Muscle layer of duodenum (tissue), 2 donors: ENCODE data around the gene GALNT18.

Source experiments
- H3K27ac ChIP-seq: one replicate; pipeline ENCODE4 v1.7.0; 2013; ENCODE audit warnings: mild to moderate bottlenecking, low read length
- H3K27me3 ChIP-seq: one replicate; pipeline ENCODE4 v1.7.0; 2013; ENCODE audit warnings: low read depth, mild to moderate bottlenecking, control low read depth, low read length
- H3K36me3 ChIP-seq, 2 donors: one replicate each; pipeline ENCODE4 v1.7.0; 2013; ENCODE audit warnings: low read length in 2 of 2, control low read depth in 1 of 2, mild to moderate bottlenecking in 1 of 2; ENCODE audit not compliant: insufficient read depth in 2 of 2, control insufficient read depth in 1 of 2
- H3K4me1 ChIP-seq, 2 donors: one replicate each; pipeline ENCODE4 v1.7.0; 2013; ENCODE audit warnings: low read length in 2 of 2, mild to moderate bottlenecking in 2 of 2, control low read depth in 1 of 2, moderate library complexity in 1 of 2; ENCODE audit not compliant: insufficient read depth in 2 of 2, control insufficient read depth in 1 of 2
- H3K4me3 ChIP-seq, 2 donors: one replicate each; pipeline ENCODE4 v1.7.0; 2013; ENCODE audit warnings: low read length in 2 of 2, low read depth in 1 of 2, mild to moderate bottlenecking in 1 of 2
- H3K9me3 ChIP-seq, 2 donors: one replicate each; pipeline ENCODE4 v1.7.0; 2013; ENCODE audit warnings: low read length in 2 of 2, control low read depth in 1 of 2, mild to moderate bottlenecking in 1 of 2; ENCODE audit not compliant: control insufficient read depth in 1 of 2
- donor health status: healthy.

GALNT18 gene

DNA sequence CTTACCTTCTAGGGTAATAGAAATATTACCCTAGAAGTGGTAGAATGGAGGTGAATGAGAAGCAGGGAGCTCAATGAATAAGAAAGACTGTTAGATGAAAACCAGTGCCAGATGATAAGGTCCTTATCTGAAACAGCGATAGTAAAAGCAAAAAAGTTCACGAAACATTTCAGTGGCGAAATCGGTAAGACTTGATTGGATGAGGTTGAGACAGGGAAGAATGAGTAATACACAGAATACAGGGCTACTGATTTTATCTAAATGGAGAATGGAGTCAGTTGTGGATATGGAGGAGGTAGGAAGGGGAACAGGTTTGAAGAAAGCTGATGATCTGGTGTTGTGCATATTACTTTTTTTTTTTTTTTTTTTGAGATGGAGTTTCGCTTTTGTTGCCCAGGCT is 96.5 kb downstream of the GALNT18 start:
- H3K27ac ChIP-seq = no peak overlapping the region
- H3K4me1 ChIP-seq = no peaks in the 10 kb centered on the region
- H3K27me3 ChIP-seq = no peaks in the 10 kb centered on the region
- no peaks in the 10 kb centered on the region for H3K36me3 ChIP-seq
- no peaks in the 10 kb centered on the region for H3K9me3 ChIP-seq
- no peak overlapping the region for H3K4me3 ChIP-seq

DNA sequence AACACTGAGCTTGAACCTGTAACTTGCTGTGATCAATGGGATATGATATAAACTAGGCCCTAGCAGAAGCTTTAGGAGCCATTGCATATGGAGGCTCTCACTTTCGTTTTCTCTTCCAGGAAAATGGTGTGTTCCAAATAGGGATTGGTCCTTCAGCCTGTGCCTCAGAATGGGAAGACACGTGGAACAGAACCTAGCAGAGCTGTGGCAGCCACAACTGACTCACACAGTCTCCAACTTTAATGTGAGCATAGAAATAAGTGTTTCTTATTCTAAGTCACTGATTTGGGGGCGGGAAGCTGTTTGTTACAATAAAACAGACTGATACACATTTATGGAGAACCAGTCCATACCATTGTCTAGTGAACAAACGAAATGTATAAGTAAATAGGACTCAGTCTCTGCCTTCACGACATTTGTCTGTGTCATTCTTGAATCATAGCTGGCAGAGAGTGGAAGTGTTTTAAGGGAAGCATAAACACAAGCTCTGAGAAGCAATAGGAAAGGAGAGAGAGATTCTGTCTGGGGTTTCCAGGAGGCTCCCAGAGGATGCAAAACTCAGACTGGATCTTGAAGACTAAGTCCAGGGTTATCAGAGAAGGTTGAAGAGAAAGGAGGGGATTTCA is 97.3 kb downstream of the GALNT18 start:
- Histone ChIP-seq H3K4me3 (no peak overlapping the region), H3K27me3 (no peaks in the 10 kb centered on the region), H3K9me3 (no peaks in the 10 kb centered on the region), H3K4me1 (no peaks in the 10 kb centered on the region), H3K27ac (no peak overlapping the region), H3K36me3 (no peaks in the 10 kb centered on the region)

GRCh38 chr11:11522591-11522990 is 99.2 kb downstream of the GALNT18 start:
- H3K27me3 ChIP-seq = no peaks in the 10 kb centered on the region
- H3K27ac ChIP-seq = no peak overlapping the region
- H3K4me3 ChIP-seq = no peak overlapping the region
- H3K9me3 ChIP-seq = no peaks in the 10 kb centered on the region
- no peaks in the 10 kb centered on the region for H3K4me1 ChIP-seq
- no peaks in the 10 kb centered on the region for H3K36me3 ChIP-seq

DNA sequence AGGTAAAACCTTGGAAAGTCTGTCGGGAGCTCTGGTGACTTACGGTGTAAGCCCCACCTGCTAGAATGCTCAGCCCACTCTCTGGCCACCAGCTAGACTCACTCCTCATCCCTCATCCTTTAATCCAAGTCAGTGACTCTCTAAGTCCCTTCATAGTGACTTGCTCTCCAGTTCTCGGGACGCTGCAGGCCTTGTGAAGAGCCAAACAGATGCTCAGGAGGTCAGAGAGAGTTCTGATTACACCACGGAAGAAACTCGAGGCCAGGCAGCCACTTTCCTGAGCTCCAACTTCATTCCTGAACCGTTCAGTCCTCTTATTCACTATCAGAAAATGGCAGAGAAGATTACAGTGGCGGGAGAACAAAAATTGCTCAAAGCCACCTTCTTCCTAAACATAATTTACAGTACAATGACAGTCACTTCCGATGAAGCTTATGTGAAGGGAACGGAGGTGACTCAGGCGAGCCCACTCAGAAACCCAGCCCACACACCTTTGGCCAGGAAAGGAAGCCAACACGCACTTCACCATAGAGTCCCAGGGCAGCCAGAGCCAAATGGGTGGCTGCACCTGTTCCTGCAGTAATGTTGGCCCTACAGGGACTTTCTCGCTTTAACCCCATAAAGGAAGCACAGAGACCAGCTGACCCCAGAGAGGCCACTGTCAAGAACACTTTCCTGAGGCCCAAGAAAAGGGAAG is 100.4 kb downstream of the GALNT18 start:
- H3K4me1 ChIP-seq = no peaks in the 10 kb centered on the region
- no peaks in the 10 kb centered on the region for H3K9me3 ChIP-seq
- no peaks in the 10 kb centered on the region for H3K27me3 ChIP-seq
- no peak overlapping the region for H3K4me3 ChIP-seq
- H3K36me3 ChIP-seq = no peaks in the 10 kb centered on the region
- H3K27ac ChIP-seq = no peak overlapping the region

- H3K27ac ChIP-seq = no peak overlapping the region
- H3K36me3 ChIP-seq = no peaks in the 10 kb centered on the region
- no peaks in the 10 kb centered on the region for H3K4me1 ChIP-seq
- no peaks in the 10 kb centered on the region for H3K9me3 ChIP-seq
- no peak overlapping the region for H3K4me3 ChIP-seq
- H3K27me3 ChIP-seq = no peaks in the 10 kb centered on the region
Measured at GRCh38 chr11:11520231-11521015, 101.4 kb downstream of the GALNT18 start.

DNA sequence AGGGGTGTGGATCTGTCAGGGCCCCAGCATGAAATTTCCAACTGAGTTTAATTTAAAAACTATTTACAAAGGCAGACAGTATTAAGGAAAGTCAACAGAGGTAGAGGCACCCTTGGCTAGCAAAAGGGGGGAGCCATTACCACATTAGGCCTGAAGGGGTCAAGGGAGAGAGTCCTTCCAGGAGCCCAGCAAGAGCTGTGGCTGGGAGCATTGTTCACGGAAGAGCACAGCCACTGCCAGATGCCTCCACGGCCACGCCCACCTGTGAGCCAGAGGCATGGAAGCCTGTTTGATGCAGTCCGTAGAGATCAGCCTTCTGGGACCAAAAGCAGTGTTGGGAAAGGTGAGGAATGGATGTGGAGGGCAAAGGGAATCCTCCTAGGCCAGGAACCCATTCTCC is 102.6 kb downstream of the GALNT18 start:
- peaks cover 0 to 5% of the 10 kb centered on the region in 2 donors for H3K4me1 ChIP-seq
- no peaks in the 10 kb centered on the region for H3K27me3 ChIP-seq
- H3K27ac ChIP-seq = no peak overlapping the region
- no peak overlapping the region for H3K4me3 ChIP-seq
- H3K36me3 ChIP-seq = no peaks in the 10 kb centered on the region
- H3K9me3 ChIP-seq = no peaks in the 10 kb centered on the region

GRCh38 chr11:11514246-11514645 is 107.6 kb downstream of the GALNT18 start:
- H3K27ac ChIP-seq = no peak overlapping the region
- no peaks in the 10 kb centered on the region for H3K27me3 ChIP-seq
- peaks cover 0 to 16% of the 10 kb centered on the region in 2 donors for H3K4me1 ChIP-seq

GRCh38 chr11:11513422-11513821 is 108.4 kb downstream of the GALNT18 start:
- H3K27ac ChIP-seq = no peak overlapping the region
- H3K9me3 ChIP-seq = no peaks in the 10 kb centered on the region
- no peaks in the 10 kb centered on the region for H3K27me3 ChIP-seq
- H3K4me1 ChIP-seq = peaks cover 0 to 16% of the 10 kb centered on the region in 2 donors
- H3K36me3 ChIP-seq = no peaks in the 10 kb centered on the region
- H3K4me3 ChIP-seq = no peak overlapping the region

More at GRCh38 chr11:11514246-11514645, 107.6 kb downstream of the GALNT18 start:
- Histone ChIP-seq H3K4me3 (no peak overlapping the region), H3K9me3 (no peaks in the 10 kb centered on the region), H3K36me3 (no peaks in the 10 kb centered on the region)

DNA sequence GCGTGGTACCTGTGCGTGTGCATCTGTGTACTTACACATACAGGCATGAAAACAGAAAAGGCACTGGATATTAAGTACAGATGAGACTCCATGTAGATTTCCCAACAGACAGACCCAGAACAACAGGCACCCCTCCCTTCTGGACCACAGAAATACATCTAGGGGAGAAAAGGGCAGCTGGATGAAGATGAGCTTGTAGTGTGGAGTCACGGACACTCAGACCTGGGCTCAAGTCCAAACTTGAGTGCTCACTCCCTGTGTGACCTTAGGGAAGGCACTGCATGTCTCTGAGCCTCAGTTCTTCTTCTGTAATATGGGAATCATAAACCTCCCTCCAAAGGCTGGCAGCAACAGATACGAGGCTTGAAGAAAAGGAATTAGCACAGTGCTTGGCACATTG is 108.9 kb downstream of the GALNT18 start:
- H3K27ac ChIP-seq = no peak overlapping the region
- H3K9me3 ChIP-seq = no peaks in the 10 kb centered on the region
- no peaks in the 10 kb centered on the region for H3K27me3 ChIP-seq
- H3K4me1 ChIP-seq = peaks cover 0 to 16% of the 10 kb centered on the region in 2 donors
- no peak overlapping the region for H3K4me3 ChIP-seq
- no peaks in the 10 kb centered on the region for H3K36me3 ChIP-seq

- H3K27ac ChIP-seq = no peak overlapping the region
- peaks cover 0 to 16% of the 10 kb centered on the region in 2 donors for H3K4me1 ChIP-seq
- no peaks in the 10 kb centered on the region for H3K27me3 ChIP-seq
- no peaks in the 10 kb centered on the region for H3K9me3 ChIP-seq
- H3K4me3 ChIP-seq = no peak overlapping the region
- no peaks in the 10 kb centered on the region for H3K36me3 ChIP-seq
Measured at GRCh38 chr11:11512502-11512901, 109.3 kb downstream of the GALNT18 start.

- Histone ChIP-seq H3K36me3 (no peaks in the 10 kb centered on the region), H3K27ac (no peak overlapping the region), H3K4me3 (no peak overlapping the region), H3K9me3 (no peaks in the 10 kb centered on the region), H3K27me3 (no peaks in the 10 kb centered on the region), H3K4me1 (peaks cover 0 to 16% of the 10 kb centered on the region in 2 donors)
Measured at GRCh38 chr11:11512090-11512489, 109.7 kb downstream of the GALNT18 start.
